ENCODE data around the gene LAMA5.

LAMA5 gene

DNA sequence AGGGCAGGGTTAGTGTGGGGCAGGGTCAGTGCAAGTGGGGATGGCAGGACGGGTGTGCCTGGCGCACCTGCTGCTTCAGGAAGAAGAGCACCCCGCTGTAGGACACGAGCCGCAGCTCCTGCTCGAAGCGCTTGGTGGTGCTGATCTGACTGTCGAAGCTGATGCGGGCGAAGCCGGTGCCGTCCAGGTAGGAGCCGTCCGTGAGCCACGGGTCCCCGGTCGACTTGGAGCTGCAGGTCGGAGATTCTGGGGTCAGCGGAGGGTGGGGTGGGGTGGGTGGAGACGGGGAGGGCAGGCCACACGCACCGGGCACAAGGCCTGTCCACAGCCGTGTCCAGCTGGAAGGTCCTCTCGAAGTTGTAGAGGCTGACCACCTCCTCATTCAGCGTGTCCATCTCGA lies 54.1 kb downstream of the LAMA5 start:
- no peak for FAIRE-seq

DNA sequence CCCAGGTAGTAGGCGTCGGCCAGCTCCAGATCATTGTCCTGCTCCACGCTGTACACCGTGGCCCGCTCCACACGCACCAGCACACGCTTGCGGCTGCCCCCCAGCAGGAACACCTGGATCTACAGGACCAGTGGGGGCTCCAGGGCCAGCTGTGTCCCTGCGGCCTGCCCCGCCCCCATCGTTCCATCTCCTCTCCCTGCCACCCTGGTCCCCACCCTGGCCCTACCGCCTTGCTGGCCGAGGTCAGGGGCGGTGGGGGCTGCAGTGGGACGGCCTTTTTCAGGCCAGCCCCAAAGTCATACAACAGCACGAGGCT lies 54.5 kb downstream of the LAMA5 start:
- no peak for FAIRE-seq

DNA sequence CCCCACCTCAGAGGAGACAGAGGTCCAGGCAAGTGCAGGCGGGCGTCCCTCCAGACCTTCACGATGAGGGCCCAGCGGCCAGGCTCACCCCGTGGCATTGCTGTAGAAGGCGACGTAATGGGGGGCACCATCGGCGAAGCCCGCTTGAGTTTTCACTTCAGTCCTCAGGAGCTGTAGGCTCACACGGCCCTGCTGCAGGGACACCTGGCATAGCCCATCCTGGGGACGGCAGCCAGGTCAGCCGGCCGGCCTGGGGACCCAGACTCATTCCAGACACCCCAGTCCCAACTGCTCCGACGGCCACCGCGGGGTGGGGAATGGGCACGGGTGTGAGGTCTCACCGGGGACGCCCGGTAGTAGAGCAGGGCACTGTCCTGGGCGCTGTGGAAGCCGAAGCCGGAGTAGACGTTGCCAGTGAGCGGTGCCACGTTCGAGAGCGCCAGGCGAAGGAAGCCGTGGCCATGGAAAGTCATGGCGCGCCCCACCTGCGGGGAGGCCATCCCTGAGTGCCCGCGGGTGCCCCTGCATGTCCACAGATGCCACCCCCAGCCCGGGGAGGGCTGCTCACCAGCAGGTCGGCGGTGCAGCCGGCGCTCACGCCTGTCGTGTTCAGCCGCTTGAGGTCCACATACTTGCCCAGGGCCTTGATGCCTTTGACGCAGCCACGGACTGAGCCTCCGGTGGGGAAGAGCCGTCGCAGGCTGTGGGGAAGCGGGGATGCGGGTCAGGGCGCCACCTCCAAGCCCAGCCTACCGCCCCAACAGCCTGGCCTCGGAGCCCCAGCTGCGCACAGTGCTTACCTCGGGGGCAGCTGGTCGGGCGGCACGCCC lies 55.1 kb downstream of the LAMA5 start:
- FAIRE-seq: no peak

DNA sequence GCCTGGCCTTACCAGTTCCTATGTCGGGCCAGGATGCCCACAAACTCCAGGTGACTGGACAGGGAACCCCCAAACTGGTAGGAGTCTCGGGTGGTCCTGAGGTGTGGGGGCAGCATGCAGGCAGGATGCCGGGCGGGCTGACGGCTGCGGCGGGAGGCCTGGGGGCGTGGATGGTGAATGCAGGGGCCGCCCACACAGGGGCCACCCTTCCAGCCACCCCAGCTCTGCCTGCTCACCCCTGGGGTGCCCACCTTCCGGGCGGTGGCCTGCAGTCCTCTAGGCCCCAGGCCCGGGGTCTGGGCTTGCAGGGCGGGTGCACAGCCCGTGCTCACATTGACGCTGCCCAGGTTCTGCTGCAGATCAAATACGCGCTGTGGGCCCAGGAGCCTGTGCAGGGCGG lies 56.0 kb downstream of the LAMA5 start:
- FAIRE-seq: no peak

DNA sequence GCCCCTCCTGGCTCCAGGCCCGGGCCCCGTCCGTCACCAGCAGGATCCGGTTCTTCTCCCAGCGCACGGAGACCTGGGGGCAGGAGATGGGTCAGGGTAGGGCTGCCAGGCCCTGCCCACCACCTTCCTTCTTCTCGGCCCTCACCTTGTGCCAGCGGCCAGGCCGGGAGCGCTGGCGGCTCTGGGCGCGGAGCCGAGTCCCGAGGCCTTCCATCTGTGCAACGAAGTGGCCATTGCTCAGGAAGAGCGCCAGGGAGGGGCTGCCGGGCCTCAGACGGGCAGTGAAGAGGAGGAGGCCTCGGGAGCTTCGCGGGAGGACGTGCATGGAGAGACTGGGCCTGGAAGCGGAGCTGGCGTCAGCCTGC lies 56.4 kb downstream of the LAMA5 start:
- FAIRE-seq: no peak

DNA sequence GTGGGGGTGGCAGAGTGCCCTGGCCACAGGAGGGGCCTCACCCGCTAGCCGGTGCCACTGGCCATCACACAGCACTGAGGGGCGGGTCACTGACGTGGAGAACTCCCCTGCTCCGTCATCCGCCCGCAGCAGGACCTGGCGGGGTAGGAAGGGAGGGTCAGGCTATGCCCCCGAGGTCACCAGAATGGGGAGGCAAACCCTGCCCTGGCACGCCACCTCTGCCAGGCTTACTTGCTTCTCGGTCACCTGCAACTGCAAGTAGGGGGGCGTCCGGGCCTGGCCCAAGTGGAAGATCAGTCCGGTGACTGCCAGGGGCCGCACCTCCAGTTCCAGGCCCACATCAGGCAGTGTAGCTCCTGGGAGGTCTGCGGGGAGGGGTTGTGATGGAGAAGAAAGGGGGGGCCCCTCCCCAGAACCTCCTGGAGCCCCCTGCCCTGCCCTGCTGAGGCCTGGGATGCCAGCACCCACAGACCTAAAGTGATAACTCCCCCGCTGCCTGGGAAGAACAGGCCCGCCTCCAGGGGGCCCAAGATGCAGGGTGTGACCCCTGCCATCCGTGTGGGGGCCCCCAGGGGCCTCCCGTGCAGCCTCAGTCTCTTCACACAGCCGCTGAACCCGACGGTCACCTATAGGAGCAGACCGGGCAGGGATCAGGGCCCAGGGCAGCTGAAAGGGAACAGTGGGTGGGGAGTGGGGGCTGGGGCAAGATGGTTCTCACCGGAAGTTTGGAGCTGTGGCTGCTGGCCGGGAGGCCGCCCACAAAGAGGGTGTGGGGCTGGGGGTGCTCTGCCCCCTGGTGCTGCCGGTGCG lies 57.0 kb downstream of the LAMA5 start:
- FAIRE-seq: no peak

DNA sequence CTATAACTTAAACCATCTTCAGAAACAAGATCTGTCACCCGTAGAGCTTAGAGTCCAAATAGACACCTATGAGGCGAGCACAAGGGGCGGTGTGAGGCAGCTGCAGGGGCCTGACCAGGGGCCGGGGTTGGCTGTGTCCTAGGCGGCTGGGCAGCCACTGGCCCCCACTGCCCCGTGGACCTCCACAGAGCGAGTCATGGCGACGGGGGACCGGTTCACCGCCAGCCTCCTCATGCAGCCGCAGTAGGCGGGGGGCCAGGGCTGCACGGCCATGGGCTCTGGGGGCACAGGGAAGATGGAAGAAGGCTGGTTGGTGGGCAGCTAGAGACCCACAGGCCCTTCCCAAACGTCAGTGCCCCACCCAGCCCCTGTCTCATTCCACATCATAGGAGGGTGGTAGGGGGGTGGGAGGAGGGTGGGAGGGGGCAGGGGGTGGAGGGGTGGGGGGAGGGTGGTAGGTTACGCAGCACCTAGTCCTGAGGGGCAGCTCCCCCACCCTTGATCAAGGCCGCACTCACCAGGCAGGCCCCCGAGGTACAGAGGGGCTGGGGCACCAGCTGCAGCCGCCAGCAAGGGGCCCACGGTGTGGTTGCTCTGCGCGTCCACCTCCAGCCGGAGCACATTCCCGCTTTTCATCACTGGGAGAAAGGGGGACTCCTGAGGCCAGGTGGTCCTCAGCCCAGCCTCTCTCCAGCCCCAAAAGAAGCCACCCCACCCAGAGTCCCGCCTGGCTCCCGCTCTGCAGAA lies 57.7 kb downstream of the LAMA5 start:
- FAIRE-seq: no peak

DNA sequence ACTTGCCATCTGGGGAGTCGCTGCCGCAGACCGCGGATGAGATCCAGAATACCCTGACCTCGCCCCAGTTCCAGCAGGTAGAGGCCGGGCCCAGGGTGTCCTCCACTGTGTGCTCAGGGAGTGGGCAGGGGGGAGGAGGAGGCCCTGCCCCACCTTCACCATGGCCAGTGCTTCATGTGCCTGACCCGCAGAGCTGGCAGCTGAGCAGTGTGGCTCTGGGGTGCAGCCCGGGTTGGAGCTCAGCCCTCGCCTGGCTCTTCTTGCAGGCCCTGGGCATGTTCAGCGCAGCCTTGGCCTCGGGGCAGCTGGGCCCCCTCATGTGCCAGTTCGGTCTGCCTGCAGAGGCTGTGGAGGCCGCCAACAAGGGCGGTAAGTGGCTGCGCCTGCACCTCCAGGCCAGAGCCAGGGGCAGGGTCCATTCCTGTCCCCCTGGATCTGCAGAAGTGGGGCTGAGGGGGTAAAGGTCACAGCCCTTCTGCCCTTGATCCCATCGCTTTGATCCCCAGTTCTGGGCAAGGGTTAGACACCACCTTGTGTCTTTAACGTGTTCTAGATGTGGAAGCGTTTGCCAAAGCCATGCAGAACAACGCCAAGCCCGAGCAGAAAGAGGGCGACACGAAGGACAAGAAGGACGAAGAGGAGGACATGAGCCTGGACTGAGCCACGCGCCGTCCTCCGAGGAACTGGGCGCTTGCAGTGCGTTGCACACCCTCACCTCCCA lies 58.9 kb downstream of the LAMA5 start:
- no peak for FAIRE-seq

DNA sequence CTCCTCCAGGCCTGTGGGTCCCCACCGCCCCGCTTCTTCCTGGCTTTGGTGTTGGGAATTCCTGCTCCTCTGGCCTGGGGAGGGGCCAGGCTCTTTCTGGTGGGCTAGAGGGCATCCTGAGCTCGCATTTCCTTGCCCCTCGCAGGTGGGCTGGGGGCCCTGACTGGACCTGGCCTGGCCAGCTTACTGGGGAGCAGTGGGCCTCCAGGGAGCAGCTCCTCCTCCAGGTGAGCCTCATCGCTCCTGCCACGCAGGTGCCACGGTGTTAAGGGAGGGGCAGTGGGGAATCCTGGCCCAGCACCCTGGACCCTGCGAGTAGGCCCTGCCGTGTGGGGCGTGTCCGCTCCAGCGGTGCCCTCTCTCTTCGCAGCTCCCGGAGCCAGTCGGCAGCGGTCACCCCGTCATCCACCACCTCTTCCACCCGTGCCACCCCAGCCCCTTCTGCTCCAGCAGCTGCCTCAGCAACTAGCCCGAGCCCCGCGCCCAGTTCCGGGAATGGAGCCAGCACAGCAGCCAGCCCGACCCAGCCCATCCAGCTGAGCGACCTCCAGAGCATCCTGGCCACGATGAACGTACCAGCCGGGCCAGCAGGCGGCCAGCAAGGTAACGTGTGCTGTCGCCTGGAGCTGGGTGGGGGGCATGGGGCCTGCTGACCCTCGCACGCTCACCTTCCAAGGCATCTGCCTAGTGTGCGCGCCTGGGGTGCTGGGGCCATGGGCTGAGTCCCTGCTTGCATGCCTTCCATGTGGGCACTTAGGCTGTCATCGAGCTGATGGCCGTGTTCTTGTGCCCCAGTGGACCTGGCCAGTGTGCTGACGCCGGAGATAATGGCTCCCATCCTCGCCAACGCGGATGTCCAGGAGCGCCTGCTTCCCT lies 59.6 kb downstream of the LAMA5 start:
- no peak for FAIRE-seq

DNA sequence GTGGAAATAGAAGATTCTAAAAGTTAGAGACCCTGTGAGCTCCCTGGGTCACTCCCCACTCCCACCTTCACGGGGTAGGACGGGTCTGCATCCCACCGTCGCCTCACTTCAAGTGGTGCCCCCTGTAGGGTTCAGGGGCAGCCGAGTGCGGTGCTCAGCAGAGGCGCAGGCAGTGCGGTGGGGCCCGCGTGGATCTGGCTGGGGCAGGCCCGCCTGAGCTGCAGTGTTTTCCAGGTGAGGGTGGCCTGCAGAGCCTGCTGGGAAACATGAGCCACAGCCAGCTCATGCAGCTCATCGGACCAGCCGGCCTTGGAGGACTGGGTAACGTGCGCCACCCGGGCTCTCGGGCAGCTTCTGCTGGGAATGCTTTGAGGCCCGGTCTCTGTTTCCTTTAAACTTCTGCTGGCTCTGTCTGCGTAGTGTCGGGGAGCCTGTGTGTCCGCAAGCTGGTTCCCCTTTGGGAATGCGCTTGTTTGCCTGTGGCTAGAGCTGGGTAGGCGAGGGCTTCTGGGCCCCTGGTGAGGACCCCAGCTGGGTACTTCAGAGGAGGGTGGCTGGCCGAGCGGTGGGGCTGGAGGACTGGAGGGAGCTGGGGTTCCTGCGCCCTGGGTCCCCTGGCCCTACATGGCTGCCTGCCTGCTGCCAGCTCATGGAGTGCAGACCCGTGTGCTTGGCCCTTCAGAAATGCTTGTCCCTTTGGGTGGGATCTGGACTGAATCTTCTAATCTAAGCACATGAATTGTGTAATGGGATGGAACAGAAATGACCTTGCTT lies 60.5 kb downstream of the LAMA5 start:
- no peak for FAIRE-seq

DNA sequence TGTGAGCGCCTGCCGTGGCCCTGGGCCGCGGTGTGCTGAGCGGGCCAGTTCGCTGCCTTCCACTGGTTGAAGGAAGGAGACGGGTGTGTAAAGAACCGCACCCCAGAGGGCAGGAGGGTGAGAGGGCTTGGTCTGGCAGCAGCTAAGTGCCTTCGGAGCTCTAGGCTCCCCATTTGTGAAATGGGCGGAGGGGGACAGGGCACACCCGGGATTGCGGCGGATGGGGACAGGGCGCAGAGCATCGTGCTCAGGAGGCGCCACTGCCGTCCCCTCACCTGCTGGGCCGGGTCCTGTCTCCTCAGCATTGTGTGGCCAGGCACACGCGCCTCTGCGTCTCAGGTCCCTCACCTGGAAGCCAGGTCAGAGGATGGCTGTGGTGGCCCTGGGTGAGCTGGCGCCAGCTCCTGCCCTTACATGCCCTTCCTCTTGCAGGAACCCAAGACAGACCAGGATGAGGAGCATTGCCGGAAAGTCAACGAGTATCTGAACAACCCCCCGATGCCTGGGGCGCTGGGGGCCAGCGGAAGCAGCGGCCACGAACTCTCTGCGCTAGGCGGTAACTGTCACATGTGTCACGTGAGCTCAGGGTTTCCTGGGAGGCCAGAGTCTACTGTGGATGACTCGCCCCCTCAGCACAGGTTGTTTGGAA lies 61.2 kb downstream of the LAMA5 start:
- FAIRE-seq: no peak

DNA sequence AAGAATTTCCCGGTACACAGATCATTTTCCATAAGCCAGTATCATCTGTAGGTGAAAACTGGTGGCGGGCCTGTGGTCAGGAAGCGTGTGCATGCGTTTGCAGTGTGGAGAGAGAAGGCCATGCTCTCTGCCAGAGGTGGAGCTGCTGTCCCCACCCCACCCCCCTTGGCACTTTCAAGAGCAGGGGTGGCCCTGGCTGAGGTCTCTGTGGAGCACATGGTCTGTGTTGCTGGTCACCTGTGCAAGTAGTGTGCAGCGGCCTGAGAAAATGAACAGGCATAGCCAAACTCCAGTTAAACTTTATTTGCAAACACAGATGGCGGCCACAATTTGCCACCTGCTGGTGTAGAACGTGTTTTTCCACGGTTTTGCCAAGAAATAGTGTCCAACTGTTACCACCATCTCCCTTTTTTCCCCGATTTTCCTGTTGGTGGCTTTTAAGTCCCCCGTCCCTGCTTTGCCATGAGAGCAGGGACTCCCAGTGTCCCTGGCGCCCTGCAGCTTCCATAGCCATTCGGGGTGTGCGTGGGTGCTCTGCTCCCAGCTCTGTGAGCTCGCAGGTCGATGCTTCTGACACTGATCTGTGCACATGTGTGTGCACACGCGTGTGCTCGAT lies 61.9 kb downstream of the LAMA5 start:
- FAIRE-seq: no peak

DNA sequence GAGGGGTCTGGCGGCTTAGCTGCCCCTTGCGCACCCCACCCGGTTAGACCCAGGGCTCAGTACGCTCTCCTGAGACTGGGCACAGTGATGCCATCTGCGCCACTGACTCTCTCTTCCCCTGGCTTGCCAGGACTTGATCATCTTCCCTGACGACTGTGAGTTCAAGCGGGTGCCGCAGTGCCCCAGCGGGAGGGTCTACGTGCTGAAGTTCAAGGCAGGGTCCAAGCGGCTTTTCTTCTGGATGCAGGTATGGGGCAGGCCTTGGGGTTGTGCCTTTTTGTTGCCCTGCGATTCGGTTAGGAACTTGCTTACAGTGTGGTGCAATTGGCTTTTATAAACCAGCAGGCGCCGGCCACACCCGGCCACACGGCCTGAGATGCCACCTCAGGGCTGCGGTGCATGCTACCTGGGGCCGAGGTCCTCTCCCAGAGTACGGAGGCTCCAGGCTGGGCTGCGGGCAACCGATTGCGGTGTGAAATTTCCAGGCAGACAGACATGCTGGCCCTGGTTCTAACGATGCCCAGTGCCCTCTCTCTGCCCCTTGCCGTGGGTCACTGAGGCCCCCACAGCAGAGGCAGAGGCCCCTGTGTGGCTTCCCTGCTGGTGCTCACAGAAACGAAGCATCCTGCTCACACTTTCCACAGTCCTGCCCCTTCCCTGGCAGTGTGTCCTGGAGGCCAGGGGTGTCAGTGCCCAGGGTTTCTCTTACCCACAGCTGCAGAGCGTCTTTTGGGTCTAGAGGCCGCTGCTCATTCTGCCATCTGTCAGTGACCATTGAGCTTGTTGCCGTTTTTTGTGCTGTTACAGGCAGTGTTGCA lies 62.6 kb downstream of the LAMA5 start:
- no peak for FAIRE-seq

DNA sequence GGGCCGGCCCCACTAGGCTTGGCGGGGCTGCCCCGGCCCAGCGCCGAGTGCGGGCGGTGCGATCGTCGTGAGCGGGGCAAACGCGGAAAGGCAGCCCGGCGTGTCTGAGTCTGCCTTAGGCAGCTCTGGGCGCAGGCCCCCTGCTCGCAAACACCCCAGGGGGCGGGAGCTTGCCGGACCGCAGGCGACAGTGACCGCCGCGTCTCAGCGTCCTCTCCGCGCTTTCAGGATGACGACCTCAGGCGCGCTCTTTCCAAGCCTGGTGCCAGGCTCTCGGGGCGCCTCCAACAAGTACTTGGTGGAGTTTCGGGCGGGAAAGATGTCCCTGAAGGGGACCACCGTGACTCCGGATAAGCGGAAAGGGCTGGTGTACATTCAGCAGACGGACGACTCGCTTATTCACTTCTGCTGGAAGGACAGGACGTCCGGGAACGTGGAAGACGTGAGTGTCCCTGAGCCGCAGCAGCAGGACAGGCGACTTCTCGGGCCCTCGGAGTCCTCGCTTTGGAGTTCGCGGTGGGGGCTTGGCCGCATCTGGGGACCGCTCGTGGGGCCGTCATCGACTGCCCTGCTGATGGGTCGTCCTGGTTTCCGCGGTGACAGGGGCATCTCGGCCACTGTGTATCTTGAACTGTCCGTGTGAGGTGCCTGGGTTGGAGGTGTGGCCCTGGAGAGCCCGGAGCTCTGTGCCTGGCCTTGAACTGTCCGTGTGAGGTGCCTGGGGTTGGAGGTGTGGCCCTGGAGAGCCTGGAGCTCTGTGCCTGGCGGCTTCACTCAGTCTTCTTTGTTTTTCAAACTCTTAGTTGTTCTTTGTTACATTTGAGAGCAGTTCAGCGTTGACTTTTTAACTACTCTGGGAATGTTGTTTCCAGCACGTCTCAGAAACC lies 63.5 kb downstream of the LAMA5 start:
- no peak for FAIRE-seq

DNA sequence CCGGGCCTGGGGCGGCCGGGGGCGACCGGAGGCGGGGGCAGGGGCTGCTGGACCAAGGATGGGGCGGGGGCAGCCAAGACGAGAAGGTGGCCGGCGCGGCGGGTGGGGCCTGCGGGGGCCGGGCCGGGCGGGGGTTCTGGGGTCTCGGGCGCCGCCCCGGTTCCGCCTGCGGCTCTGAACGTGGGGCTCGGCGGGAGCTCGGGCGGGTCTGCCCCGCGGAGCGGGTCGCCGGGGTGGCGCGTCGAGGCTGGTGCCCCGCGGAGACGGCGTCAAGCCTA lies 64.1 kb downstream of the LAMA5 start:
- FAIRE-seq: no peak

DNA sequence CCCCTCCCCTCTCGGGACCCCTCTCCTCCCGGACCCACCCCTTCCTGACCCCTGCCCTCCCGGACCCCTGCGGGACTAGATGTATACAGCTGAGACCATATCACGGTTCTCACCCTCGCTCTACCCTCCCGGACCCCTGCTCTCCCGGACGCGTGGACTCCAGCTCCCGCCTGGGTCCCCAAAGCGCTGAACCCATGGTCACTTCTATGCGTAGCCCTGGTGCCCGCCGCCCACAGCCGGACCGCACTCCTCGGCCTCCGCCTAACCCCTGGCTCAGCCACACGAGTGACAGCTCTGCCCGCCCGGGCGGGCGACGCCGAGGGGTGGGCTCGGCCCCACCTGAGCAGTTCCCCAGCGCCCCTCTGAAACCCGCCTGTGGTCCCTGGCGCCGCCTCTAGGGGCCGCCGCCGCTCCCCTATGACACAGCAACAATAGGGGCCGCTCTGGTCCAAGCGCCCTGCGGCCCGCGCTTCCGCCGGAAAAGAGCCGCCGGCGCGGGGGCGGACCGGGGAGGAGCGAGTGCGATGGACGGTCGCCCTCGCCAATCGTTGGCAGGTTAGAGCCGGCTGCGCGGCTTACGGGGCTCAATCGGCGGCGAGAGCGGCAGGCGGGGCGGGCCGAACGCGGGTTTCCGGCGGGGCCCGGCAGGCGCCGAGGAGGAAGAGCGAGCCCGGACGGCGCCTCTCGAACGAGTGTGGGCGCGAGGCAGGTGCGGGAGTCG lies 64.6 kb downstream of the LAMA5 start, which contains the start of gene ADRM1:
Gene ADRM1, plus strand, starts transcription at position 657 of the 721 bp plus-strand sequence. CDS start 572 bp downstream, outside the sequence.
- no peak for FAIRE-seq

DNA sequence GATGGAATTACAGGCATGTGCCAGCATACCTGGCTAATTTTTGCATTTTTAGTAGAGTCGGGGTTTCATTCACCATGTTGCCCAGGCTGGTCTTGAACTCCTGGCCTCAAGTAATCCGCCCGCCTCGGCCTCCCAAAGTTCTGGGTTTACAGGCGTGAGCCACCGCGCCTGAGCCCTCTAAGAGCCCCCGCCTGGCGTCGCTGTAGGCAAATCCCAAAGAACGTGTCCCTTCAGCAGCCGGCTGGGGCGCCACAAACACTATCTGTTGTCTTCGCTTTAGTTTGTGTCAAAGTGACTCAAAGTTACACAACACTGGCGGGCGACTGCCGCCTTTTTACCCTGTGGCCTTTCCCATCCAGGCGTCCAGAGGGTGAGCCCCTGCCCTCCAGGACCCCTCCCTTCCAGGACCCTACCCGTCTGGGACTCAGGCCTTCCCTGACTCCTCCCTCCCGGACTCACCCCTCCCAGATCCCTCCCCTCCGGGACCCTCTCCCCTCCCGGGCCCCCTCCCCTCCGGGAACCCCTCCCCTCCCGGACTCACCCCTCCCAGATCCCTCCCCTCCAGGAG lies 65.3 kb downstream of the LAMA5 start:
- no peak for FAIRE-seq

All from TTC549 (cell line).